Astrocyte of the spinal cord (primary cell): ENCODE results near the gene EIF2A.

Experiments used
- DNase-seq: peaks from one replicate; pipeline ENCODE4 v3.0.0; 2011; ENCODE audit warnings: low read depth, low spot score
- H3K4me3 ChIP-seq: 2 replicates; pipeline ENCODE4 v1.5.1; 2011; ENCODE audit warnings: low read depth, mild to moderate bottlenecking, low read length, moderate library complexity
- in situ Hi-C: cut with HindIII; loops from 2 replicates; pipeline ENCODE4 v1.10.0; 2017; ENCODE audit warnings: low sequenced_read_pairs
- TF ChIP-seq, protein P1 (sequence below): IDR thresholded peaks from 2 replicates; pipeline ENCODE4 v1.5.1; 2012; ENCODE audit warnings: low read depth, mild to moderate bottlenecking, low read length, inconsistent platforms

Gene EIF2A

DNA sequence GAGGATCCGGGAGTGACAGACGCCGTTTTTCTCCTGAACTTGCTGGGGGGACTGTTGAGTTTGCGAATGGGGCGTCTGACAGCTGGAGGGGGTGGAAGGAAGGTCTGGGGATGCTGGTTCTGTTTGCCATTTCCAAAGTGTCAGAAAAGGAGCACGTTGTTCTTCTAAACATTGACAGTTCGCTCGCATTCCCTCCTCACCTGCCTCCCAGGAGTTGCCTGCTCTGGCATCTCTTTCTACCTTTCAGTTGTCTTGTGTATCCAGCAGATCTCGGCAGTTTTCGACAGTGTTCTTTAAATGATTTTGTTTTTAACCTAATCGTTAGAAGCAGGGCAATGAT lies 57.4 kb downstream of the EIF2A start:
- TF ChIP-seq, protein P1, sequence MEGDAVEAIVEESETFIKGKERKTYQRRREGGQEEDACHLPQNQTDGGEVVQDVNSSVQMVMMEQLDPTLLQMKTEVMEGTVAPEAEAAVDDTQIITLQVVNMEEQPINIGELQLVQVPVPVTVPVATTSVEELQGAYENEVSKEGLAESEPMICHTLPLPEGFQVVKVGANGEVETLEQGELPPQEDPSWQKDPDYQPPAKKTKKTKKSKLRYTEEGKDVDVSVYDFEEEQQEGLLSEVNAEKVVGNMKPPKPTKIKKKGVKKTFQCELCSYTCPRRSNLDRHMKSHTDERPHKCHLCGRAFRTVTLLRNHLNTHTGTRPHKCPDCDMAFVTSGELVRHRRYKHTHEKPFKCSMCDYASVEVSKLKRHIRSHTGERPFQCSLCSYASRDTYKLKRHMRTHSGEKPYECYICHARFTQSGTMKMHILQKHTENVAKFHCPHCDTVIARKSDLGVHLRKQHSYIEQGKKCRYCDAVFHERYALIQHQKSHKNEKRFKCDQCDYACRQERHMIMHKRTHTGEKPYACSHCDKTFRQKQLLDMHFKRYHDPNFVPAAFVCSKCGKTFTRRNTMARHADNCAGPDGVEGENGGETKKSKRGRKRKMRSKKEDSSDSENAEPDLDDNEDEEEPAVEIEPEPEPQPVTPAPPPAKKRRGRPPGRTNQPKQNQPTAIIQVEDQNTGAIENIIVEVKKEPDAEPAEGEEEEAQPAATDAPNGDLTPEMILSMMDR = no peak
- DNase-seq = no peak
- peak overlapping the region; percentile 88 for H3K4me3 ChIP-seq
- in situ Hi-C loops = no loop called here

DNA sequence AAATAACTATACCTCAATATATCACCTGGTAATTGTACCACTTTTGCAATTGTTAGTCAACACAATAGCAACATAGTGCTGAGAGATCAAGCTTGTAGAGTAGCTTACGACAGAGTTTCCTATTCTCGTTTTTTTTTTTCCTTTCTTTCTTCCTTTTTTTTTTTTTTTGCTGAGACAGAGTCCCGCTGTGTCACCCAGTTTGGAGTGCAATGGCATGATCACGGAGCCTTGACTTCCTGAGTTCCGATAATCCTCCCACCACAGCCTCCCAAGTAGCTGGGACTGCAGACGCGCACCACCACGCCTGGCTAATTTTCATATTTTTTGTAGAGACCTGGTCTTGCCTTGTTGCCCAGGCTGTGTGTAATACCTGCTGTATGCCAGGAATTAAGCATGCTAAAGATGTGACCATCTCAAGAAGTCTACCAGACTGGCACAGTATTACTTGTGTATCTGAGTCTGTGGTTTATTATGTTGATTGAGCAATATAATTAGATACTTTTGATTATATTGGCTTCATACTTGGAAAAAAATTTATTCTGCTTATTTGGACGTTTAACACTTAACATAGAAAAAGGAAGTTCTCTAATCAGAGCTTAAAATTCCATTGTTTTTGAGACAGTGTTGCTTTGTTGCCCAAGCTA lies 59.5 kb downstream of the EIF2A start:
- TF ChIP-seq, protein P1 = no peak
- no peak overlapping the region for H3K4me3 ChIP-seq
- DNase-seq = no peak
- in situ Hi-C loops = no loop called here

DNA sequence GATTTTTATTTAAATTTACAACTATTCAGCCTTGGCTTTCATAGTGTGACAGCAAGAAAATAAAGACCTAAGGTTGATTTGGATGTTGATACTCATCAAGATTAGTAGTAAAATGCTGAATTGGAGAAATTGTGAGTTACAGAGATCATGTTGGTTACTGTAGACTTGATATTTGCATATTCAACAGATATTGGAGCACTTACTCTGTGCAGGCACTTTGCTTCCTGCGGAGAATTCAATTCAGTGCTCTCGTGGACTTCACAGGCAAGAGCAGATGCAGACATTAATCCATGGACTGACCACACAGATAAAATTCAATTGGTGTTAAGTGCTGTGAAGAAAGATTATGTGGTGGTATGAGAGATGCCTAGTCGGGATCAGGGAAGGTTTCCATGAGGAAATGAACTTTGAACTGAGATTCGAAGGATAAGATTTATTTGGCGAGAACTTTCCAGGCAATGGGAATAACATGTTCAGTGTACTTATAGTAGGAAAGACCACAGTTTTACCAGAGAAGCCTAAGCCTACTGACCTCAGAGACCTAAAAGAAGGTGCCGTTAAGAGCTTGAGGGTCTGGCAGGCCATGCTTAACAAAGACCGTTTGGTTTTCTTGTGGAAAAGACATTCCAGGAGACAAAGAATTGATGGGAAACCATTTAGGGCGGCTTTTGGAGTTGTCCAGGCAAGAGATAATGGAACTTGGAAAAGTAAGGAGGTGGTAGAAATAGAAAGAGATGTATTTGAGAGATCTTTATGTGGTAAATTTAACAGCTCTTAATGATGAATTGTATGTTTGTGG lies 60.9 kb downstream of the EIF2A start:
- in situ Hi-C loops = no loop called here
- H3K4me3 ChIP-seq = no peak overlapping the region
- TF ChIP-seq, protein P1 = no peak
- no peak for DNase-seq

DNA sequence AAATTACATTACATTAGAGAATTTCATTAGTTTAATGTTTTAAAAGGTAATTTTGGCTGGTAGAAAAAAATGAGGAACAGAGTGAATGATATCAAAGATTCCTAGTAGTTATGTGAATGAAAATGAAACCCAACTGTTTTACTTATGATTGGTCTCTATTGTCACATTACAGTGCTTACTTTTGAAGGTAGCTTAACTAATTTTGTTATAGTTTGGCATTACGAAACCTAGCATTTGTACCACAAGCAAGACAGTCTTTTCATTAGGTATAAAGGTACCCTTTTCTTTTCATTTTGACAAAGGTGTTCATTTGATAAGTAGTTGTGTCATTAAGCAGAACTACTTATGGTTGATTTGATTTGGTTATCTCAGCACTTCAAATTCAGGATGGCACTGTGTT lies 63.4 kb downstream of the EIF2A start:
- TF ChIP-seq, protein P1 = no peak
- DNase-seq = no peak
- in situ Hi-C loops = no loop called here
- no peak overlapping the region for H3K4me3 ChIP-seq

DNA sequence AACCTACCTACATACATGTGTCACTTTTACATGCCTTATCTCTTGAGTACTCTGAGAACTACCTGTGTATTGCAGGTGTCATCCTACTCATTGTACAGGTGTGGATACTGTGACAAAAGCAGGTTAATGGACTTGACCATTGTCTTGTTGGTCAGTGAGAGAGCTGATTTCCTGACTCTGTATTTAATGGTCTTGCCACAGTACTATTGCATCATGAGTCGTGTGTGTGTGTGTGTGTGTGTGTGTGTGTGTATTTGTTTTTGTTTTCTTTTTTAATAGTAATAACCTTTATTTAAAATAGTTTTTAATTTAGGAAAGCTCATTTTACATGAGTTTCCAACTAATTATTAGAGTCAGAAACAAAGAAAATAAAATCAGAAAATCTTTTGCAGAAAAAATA lies 64.2 kb downstream of the EIF2A start:
- in situ Hi-C loops = no loop called here
- DNase-seq = no peak
- TF ChIP-seq, protein P1 = no peak
- H3K4me3 ChIP-seq = no peak overlapping the region

DNA sequence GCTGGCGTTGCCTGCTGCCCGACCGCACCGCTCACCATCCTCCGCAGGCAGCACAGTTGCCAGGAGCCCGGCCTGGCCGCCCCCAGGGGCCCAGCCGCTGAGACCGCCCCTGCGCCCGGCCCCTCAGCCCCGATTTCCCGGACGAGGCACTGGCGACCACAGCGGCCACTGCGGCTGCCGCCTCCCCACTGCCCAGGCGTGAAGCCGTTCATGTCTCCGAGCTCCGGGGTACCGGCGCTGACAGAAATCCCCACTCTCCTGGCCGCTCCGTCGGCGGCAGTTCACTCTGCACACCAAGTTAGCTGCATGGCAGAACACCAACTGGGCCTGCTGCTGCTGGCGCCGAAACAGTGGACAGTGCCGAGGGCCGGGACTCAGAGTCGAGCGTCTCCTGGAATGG lies 65.1 kb downstream of the EIF2A start:
- in situ Hi-C loops = no loop called here

More for the DNA sequence above, 65.1 kb downstream of the EIF2A start:
- no peak overlapping the region for H3K4me3 ChIP-seq
- no peak for DNase-seq
- TF ChIP-seq, protein P1 = no peak
